Stimulated activated memory B cell treated with anti-CD40 and anti-IgM and Interleukin-4, amounts not matched to agents 10 μg/mL and 1 μg/mL and 100 μg/mL, for 72 hours (primary cell): ENCODE measurements around the gene HDDC3.
A peak's percentile ranks its signal among the peaks of the same experiment; 100 is the strongest.
"Not testable (repeated sequence)": the region's sequence is repeated elsewhere in the genome, so short reads cannot be mapped to it uniquely, and the experiment has no call there.

Source experiments
- ATAC-seq: fragments of 150-1000 bp; cut with Tn5 transposase; 2 replicates; pipeline ENCODE4 v1.10.0; 2021
- H3K27ac Mint-ChIP-seq: one replicate; pipeline ENCODE4 v1.8.0; 2022; ENCODE audit warnings: mild to moderate bottlenecking, mixed read lengths
- H3K27me3 Mint-ChIP-seq: one replicate; pipeline ENCODE4 v1.8.0; 2022; ENCODE audit warnings: mixed read lengths
- H3K36me3 Mint-ChIP-seq: one replicate; pipeline ENCODE4 v1.8.0; 2022; ENCODE audit warnings: mixed read lengths
- H3K4me1 Mint-ChIP-seq: one replicate; pipeline ENCODE4 v1.8.0; 2022; ENCODE audit warnings: mixed read lengths
- H3K4me3 Mint-ChIP-seq: one replicate; pipeline ENCODE4 v1.8.0; 2022; ENCODE audit warnings: mild to moderate bottlenecking, moderate library complexity, mixed read lengths
- H3K9me3 Mint-ChIP-seq: one replicate; pipeline ENCODE4 v1.8.0; 2022; ENCODE audit warnings: mixed read lengths

Gene HDDC3

DNA sequence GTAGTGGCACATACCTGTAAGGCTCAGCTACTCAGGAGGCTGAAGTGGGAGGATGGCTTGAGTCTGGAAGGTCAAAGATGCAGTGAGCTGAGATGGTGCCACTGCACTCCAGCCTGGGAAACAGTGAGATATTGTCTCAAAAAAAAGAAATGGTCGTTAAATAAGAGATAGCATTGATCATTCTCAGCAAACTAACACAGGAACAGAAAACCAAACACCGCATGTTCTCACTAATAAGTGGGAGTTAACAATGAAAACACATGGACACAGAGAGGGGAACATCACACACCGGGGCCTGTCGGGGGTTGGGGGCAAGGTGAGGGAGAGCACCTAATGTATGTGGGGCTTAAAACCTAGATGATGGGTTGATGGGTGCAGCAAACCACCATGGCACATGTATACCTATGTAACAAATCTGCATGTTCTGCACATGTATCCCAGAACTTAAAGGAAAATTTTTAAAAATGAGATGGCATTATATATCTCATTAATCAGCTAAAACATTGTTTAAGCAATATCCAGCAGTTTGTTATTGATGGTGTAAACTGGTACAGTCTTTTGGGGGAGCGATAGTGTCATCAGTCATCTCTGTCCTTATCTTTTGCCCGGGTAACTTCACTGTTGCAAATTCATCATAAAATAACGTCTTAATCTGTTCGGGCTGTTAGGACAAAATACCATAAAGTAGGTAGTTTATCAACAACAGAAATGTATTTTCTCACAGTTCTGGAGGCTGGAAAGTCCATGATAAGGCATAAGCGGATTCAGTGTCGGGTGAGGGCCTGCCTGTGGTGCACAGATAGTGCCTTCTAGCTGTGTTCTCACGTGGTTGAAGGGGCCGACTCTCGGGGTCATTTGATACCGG, 30.9 kb downstream of the HDDC3 start:
- ATAC-seq = no peak
- Mint-ChIP-seq H3K27ac (peak overlapping the region; percentile 90), H3K27me3 (no peaks in the 10 kb centered on the region), H3K9me3 (no peaks in the 10 kb centered on the region), H3K4me1 (peaks cover 65% of the 10 kb centered on the region), H3K4me3 (peak overlapping the region; percentile 84), H3K36me3 (peaks cover 16% of the 10 kb centered on the region)

- Mint-ChIP-seq H3K27ac (peak overlapping the region; percentile 89), H3K4me3 (peak overlapping the region; percentile 58), H3K4me1 (peaks cover 53% of the 10 kb centered on the region)
- H3K27me3 Mint-ChIP-seq, H3K9me3 Mint-ChIP-seq, H3K36me3 Mint-ChIP-seq: not testable (repeated sequence)
- peak; percentile 93 for ATAC-seq
Observed at GRCh38 chr15:90897131-90897655, 35.2 kb downstream of the HDDC3 start.

DNA sequence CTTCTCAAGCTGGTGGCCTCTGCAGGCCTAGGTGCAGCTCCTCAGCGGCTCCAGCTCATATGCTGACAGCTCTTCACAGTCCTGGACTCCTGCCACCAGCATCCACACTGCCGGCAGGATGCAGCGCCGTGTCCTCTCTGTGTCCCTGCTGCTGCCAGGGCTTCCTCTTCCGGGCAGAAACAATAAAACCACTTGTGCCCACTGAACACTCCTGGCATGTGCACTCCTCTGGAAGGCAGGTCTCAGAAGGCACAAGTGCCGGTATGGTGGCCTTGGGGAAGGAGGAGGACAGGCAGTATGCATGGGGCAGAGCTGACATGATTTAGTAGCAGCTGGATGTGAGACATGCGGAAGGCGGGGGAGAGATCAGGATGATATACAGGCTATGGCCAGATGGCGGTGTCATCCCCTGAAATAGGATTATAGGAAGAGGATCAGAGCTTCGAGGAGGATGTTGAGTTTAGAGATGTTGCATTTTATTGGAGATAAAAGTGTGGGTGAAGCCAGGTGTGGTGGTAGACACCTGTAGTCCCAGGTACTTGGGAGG, 36.7 kb downstream of the HDDC3 start:
- no peak overlapping the region for H3K4me3 Mint-ChIP-seq
- no peak for ATAC-seq
- H3K9me3 Mint-ChIP-seq = no peaks in the 10 kb centered on the region
- peaks cover 6% of the 10 kb centered on the region for H3K36me3 Mint-ChIP-seq
- H3K27ac Mint-ChIP-seq = peak overlapping the region; percentile 89
- peaks cover 40% of the 10 kb centered on the region for H3K4me1 Mint-ChIP-seq
- no peaks in the 10 kb centered on the region for H3K27me3 Mint-ChIP-seq

- Mint-ChIP-seq H3K9me3 (no peaks in the 10 kb centered on the region), H3K36me3 (peaks cover 6% of the 10 kb centered on the region), H3K27ac (peak overlapping the region; percentile 42), H3K4me1 (peaks cover 40% of the 10 kb centered on the region), H3K27me3 (no peaks in the 10 kb centered on the region), H3K4me3 (no peak overlapping the region)
- no peak for ATAC-seq
Observed at GRCh38 chr15:90893175-90894090, 38.9 kb downstream of the HDDC3 start.

DNA sequence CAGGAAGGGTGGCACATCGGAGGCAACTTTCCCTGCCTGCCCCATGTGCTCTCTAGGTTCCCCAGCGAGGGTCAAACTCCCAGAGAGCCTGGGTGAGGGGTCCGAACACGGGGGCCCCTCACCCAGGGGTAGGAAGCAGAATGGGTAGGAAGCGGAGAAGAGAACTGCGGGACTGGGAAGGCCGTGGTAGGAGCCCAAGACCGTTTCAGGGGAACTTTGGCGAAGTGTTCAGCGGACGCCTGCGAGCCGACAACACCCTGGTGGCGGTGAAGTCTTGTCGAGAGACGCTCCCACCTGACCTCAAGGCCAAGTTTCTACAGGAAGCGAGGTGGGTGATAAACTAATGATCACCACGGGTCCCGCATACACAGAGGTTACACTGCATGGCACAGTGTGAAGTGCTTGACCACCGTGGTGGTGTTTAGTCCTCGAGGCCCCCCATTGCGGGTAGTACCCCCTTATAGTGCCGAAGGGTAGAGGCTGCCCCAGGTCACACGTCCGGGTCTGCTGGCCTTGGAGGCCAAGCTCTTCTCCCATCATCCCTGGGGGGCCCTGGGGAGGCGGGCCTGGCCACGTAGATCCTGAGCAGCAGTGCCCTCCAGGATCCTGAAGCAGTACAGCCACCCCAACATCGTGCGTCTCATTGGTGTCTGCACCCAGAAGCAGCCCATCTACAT, 39.7 kb downstream of the HDDC3 start:
- H3K9me3 Mint-ChIP-seq = no peaks in the 10 kb centered on the region

GRCh38 chr15:90892023-90892422, 40.3 kb downstream of the HDDC3 start:
- peaks cover 26% of the 10 kb centered on the region for H3K4me1 Mint-ChIP-seq
- peak overlapping the region; percentile 42 for H3K27ac Mint-ChIP-seq
- no peaks in the 10 kb centered on the region for H3K9me3 Mint-ChIP-seq
- no peak for ATAC-seq
- H3K27me3 Mint-ChIP-seq = no peaks in the 10 kb centered on the region
- H3K4me3 Mint-ChIP-seq = no peak overlapping the region
- peaks cover 6% of the 10 kb centered on the region for H3K36me3 Mint-ChIP-seq

More for the DNA sequence above, 39.7 kb downstream of the HDDC3 start:
- Mint-ChIP-seq H3K4me1 (peaks cover 32% of the 10 kb centered on the region), H3K27ac (peak overlapping the region; percentile 42), H3K27me3 (no peaks in the 10 kb centered on the region), H3K36me3 (peaks cover 6% of the 10 kb centered on the region), H3K4me3 (no peak overlapping the region)
- ATAC-seq = no peak

DNA sequence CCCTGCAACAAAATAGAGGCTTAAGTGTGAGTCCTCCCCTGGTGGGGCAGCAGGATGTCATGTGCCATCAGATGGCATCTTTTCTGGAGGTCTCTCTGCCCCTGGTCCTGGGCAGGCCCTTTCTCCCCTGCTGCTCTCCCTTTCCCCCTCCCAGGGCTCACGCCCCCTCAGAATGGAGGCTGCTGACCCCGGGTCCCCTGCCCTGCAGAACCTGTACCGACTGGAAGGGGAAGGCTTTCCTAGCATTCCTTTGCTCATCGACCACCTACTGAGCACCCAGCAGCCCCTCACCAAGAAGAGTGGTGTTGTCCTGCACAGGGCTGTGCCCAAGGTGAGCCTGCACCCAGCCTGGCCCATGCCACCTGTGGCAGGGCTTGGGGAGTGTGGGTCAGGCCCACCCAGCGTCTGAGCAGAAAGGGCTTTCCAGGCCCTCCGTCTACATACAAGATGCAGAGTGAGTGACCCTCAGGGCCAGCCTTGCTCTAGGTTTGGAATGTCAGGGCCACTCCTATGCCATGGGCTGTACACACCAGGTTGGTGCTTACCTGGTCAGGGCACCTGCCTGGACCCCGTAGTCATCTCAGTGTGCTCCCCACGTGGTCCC, 40.9 kb downstream of the HDDC3 start:
- no peak for ATAC-seq
- H3K27me3 Mint-ChIP-seq = no peaks in the 10 kb centered on the region
- H3K4me1 Mint-ChIP-seq = peaks cover 20% of the 10 kb centered on the region
- H3K9me3 Mint-ChIP-seq = no peaks in the 10 kb centered on the region
- H3K36me3 Mint-ChIP-seq = peaks cover 6% of the 10 kb centered on the region
- no peak overlapping the region for H3K4me3 Mint-ChIP-seq
- no peak overlapping the region for H3K27ac Mint-ChIP-seq

- Mint-ChIP-seq H3K9me3 (no peaks in the 10 kb centered on the region), H3K4me3 (no peak overlapping the region)
Observed at GRCh38 chr15:90890839-90891238, 41.5 kb downstream of the HDDC3 start.

GRCh38 chr15:90889736-90890456, 42.5 kb downstream of the HDDC3 start:
- H3K27ac Mint-ChIP-seq = peak overlapping the region; percentile 31
- no peaks in the 10 kb centered on the region for H3K27me3 Mint-ChIP-seq
- H3K4me1 Mint-ChIP-seq = peaks cover 22% of the 10 kb centered on the region
- H3K4me3 Mint-ChIP-seq = no peak overlapping the region
- ATAC-seq = no peak
- no peaks in the 10 kb centered on the region for H3K9me3 Mint-ChIP-seq
- no peaks in the 10 kb centered on the region for H3K36me3 Mint-ChIP-seq

More at GRCh38 chr15:90890839-90891238, 41.5 kb downstream of the HDDC3 start:
- H3K4me1 Mint-ChIP-seq = peaks cover 19% of the 10 kb centered on the region
- H3K27me3 Mint-ChIP-seq = no peaks in the 10 kb centered on the region
- H3K27ac Mint-ChIP-seq = no peak overlapping the region
- no peak for ATAC-seq
- H3K36me3 Mint-ChIP-seq = peaks cover 5% of the 10 kb centered on the region

GRCh38 chr15:90889313-90889730, 43.0 kb downstream of the HDDC3 start:
- H3K4me3 Mint-ChIP-seq = no peak overlapping the region
- H3K4me1 Mint-ChIP-seq = peaks cover 26% of the 10 kb centered on the region
- no peaks in the 10 kb centered on the region for H3K9me3 Mint-ChIP-seq

GRCh38 chr15:90887037-90887481, 45.3 kb downstream of the HDDC3 start:
- Mint-ChIP-seq H3K27ac (no peak overlapping the region), H3K9me3 (no peaks in the 10 kb centered on the region), H3K4me3 (no peak overlapping the region), H3K4me1 (peaks cover 30% of the 10 kb centered on the region), H3K27me3 (no peaks in the 10 kb centered on the region), H3K36me3 (no peaks in the 10 kb centered on the region)
- ATAC-seq = no peak

More at GRCh38 chr15:90889313-90889730, 43.0 kb downstream of the HDDC3 start:
- peak; percentile 44 for ATAC-seq
- H3K36me3 Mint-ChIP-seq = no peaks in the 10 kb centered on the region
- no peaks in the 10 kb centered on the region for H3K27me3 Mint-ChIP-seq
- peak overlapping the region; percentile 31 for H3K27ac Mint-ChIP-seq

DNA sequence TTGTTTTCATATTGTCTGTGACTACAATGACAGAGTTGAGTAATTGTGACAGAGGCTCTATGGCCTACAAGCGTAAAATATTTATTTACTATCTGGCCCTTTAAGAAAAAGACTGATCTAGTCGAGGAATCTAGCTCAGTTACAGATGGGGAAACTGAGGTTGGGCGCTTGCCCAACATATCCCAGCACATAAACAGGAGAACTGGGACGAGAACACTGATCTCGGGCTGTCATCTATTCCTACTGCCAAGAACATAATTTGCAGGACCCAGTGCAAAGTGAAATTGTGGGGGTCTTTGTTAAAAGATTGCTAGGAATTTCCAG, 46.1 kb downstream of the HDDC3 start:
- no peak for ATAC-seq
- Mint-ChIP-seq H3K4me1 (peaks cover 30% of the 10 kb centered on the region), H3K27me3 (no peaks in the 10 kb centered on the region), H3K4me3 (no peak overlapping the region), H3K36me3 (peaks cover 6% of the 10 kb centered on the region), H3K27ac (peak overlapping the region; percentile 79), H3K9me3 (no peaks in the 10 kb centered on the region)

DNA sequence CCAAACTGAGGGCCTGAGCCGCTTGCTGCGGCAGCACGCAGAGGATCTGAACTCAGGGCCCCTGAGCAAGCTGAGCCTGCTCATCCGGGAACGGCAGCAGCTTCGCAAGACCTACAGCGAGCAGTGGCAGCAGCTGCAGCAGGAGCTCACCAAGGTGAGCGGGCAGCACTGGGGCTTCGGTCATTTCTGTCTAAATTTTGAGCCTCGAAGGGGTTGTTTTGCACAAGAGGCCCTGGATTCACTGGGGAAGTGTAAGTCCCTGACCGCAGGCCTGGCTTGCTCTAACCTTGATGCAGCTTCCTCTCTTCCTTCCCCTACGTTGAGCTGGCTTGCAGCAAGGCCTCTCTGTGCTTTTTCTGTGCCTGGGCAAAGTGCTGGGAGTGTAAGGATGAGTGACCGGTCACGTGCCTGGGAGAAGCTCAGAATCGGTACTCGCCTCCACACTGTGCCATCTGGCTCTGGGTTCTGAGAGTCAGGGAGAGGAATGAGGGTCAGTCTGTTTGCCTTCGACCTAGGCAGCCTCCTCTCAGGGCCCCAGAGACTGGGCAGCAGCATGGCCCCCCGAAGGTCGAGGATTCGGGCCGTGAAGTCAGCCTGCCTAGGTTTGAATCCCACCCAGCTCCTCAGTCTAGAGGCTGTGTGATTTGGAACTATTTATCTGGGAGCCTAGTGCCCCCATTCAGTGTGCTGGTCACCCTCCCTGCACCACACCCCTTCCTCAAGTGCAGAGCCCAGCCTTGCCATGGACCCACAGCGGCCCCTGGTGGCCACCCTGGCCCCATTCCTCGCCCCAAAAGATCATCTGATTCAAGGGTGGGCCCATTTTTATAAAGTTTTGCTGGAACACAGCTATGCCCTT, 46.7 kb downstream of the HDDC3 start:
- Mint-ChIP-seq H3K27me3 (no peaks in the 10 kb centered on the region), H3K4me1 (peaks cover 30% of the 10 kb centered on the region), H3K4me3 (peak overlapping the region; percentile 72), H3K9me3 (no peaks in the 10 kb centered on the region), H3K27ac (peak overlapping the region; percentile 79), H3K36me3 (peaks cover 12% of the 10 kb centered on the region)
- ATAC-seq = peak; percentile 77
